ENCODE measurements around the gene PTPRN2.

DNA sequence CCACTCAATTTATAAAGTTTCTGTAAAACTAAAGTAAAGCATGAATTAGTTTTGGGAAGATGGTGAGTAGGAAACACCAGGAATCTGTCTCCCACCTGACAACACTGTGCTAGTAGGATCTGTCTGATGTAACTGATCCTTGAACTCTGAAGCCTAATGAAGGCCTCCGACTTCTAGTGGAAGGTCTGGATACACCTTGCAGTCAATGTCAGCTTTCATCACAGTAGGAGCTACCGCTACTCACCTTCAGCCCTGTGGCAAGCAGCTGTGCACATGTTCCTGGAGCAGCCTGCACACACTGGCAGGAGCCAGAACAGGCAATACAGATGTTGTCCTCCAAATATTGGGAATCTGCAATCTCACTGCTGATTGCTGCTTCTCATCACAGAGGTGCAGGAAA is 471.4 kb downstream of the PTPRN2 start:
- TF ChIP-seq, protein P1, sequence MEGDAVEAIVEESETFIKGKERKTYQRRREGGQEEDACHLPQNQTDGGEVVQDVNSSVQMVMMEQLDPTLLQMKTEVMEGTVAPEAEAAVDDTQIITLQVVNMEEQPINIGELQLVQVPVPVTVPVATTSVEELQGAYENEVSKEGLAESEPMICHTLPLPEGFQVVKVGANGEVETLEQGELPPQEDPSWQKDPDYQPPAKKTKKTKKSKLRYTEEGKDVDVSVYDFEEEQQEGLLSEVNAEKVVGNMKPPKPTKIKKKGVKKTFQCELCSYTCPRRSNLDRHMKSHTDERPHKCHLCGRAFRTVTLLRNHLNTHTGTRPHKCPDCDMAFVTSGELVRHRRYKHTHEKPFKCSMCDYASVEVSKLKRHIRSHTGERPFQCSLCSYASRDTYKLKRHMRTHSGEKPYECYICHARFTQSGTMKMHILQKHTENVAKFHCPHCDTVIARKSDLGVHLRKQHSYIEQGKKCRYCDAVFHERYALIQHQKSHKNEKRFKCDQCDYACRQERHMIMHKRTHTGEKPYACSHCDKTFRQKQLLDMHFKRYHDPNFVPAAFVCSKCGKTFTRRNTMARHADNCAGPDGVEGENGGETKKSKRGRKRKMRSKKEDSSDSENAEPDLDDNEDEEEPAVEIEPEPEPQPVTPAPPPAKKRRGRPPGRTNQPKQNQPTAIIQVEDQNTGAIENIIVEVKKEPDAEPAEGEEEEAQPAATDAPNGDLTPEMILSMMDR (IDR thresholded peaks at IDR 0.05): no peak
- no peak for TF ChIP-seq ZFX (IDR thresholded peaks at IDR 0.05; ENCODE audit: borderline replicate concordance)
